ENCODE data around the gene FBXL15. TPM values are rescaled to one million over a fixed set of nuclear protein-coding genes. Genes with fewer than 3 reads are reported as not detected.

FBXL15 gene
- total and polyA plus RNA-seq, 2 of the 13 experiments (the other 11 are each of a cell fraction or from before 2014, with no cell fraction given): 4.3 to 8.3 TPM

GRCh38 chr10:102394801-102395399, 25.7 kb upstream of the FBXL15 start (continued):
- no peak for TF ChIP-seq MYPOP (CRISPR knock-in tag; IDR thresholded peaks at IDR 0.05)
- TF ChIP-seq SP140L (CRISPR knock-in tag; IDR thresholded peaks at IDR 0.05; ENCODE audit: borderline replicate concordance): no peak
- 0 out of 2 replicates have a peak, but pooled peaks have one; percentile 14 for TF ChIP-seq CAMTA2 (CRISPR knock-in tag; IDR thresholded peaks at IDR 0.05; ENCODE audit: borderline replicate concordance)
- peak; percentile 15 for TF ChIP-seq MED8 (CRISPR knock-in tag; IDR thresholded peaks at IDR 0.05; ENCODE audit: insufficient replicate concordance)
- TF ChIP-seq DMAP1 (CRISPR knock-in tag; IDR thresholded peaks at IDR 0.05): no peak
- TF ChIP-seq ZNF430 (CRISPR knock-in tag; IDR thresholded peaks at IDR 0.05): no peak
- TF ChIP-seq ZBTB7A (CRISPR knock-in tag; IDR thresholded peaks at IDR 0.05): 0 out of 2 replicates have a peak, but pooled peaks have one; percentile 1
- no peak for TF ChIP-seq HINFP (CRISPR knock-in tag; IDR thresholded peaks at IDR 0.05; ENCODE audit: low read depth)
- peak; percentile 32; the same call in 1 of the 2 replicates for TF ChIP-seq ZNF333 (CRISPR knock-in tag; IDR thresholded peaks at IDR 0.05; ENCODE audit: borderline replicate concordance)
- no peak; the same call in 1 of the 2 replicates for TF ChIP-seq ZNF687 (CRISPR knock-in tag; IDR thresholded peaks at IDR 0.05)
- TF ChIP-seq ZC3H13 (CRISPR knock-in tag; IDR thresholded peaks at IDR 0.05): no peak
- no peak for TF ChIP-seq TCF7 (IDR thresholded peaks at IDR 0.05; ENCODE audit: low read depth)
- TF ChIP-seq E2F1 (CRISPR knock-in tag; IDR thresholded peaks at IDR 0.05): no peak
- TF ChIP-seq TSC22D2 (CRISPR knock-in tag; IDR thresholded peaks at IDR 0.05; ENCODE audit: borderline replicate concordance): peak; percentile 22; the same call in 1 of the 2 replicates
- TF ChIP-seq PAX8 (CRISPR knock-in tag; IDR thresholded peaks at IDR 0.05; ENCODE audit: borderline replicate concordance): no peak
- TF ChIP-seq PAF1 (CRISPR knock-in tag; IDR thresholded peaks at IDR 0.05): no peak

Measured in HepG2 (cell line).